LoVo (cell line): Measurements from ENCODE around the gene ACOX3.
A peak's percentile ranks its signal among the peaks of the same experiment; 100 is the strongest.
"Not testable (repeated sequence)": the region's sequence is repeated elsewhere in the genome, so short reads cannot be mapped to it uniquely, and the experiment has no call there.

Experiments used
- DNase-seq: peaks from one replicate; pipeline ENCODE4 v3.0.0-alpha.2; 2016; ENCODE audit warnings: low spot score

ACOX3 gene

DNA sequence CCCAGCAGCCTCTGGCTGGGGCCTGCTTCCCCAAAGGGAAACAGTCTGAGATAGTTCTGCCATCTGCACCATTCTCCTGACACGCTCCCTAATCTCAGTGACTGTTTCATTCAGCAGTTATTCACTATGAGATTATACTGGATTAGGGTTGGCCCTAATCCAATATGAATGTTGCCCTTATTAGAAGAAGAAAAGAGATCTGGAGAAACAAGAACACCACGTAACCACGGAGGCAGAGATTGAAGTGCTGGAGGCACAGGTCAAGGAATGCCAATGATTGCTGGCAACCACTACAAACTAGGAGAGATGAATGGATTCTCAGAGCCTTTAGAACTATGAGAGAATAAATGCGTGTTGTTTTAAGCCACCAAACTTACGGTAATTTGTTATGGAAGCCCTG, 7.4 kb downstream of the ACOX3 start:
- DNase-seq: no peak

GRCh38 chr4:8431553-8431952, 9.0 kb downstream of the ACOX3 start:
- no peak for DNase-seq

- DNase-seq: peak; percentile 89
Observed at GRCh38 chr4:8428288-8429097, 12.0 kb downstream of the ACOX3 start.

GRCh38 chr4:8427761-8428287, 12.7 kb downstream of the ACOX3 start:
- DNase-seq: no peak

DNA sequence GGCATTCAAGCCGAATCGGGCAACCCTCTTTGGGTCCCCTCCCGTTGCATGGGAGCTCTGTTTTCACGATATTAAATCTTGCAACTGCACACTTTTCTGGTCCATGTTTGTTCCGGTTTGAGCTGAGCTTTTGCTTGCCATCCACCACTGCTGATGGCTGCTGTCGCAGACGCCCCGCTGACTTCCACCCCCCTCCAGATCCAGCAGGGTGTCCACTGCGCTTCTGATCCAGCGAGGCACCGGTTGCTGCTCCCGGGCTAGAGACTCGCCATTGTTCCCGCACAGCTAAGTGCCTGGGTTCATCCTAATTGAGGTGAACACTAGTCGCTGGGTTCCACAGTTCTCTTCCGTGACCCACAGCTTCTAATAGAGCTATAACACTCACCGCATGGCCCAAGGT, 13.3 kb downstream of the ACOX3 start:
- no peak for DNase-seq

DNA sequence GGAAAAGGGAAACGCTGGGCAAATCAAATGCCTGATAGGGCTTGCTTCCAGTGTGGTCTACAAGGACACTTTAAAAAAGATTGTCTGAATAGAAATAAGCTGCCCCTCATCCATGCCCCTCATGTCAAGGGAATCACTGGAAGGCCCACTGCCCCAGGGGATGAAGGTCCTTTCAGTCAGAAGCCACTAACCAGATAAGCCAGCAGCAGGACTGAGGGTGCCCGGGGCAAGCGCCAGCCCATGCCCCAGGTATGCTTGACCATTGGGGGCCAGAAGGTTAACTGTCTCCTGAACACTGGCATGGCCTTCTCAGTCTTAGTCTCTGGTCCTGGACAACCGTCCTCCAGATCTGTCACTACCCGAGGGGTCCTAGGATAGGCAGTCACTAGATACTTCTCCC, 17.7 kb downstream of the ACOX3 start:
- DNase-seq: no peak

- no peak for DNase-seq
Observed at GRCh38 chr4:8422327-8422726, 18.2 kb downstream of the ACOX3 start.

DNA sequence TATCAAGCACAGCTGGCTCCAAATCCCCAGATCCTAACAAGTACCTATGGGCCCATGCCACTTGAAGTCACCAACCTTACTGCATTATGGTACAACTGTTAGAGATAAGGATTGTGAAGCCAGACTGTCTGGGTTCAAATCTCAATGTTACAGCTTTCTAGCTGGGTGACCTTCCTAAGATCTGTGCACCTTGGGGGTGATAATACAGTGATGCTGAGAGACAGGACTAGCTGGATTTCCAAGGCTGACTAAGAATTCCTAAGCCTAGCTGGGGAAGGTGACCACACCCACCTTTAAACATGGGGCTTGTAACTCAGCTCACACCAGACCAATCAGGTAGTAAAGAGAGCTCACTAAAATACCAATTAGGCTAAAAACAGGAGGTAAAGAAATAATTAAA, 20.4 kb downstream of the ACOX3 start:
- DNase-seq: not testable (repeated sequence)

- DNase-seq: no peak
Observed at GRCh38 chr4:8419222-8420041, 21.1 kb downstream of the ACOX3 start.

GRCh38 chr4:8417071-8417614, 23.4 kb downstream of the ACOX3 start:
- DNase-seq: no peak

GRCh38 chr4:8414377-8414776, 26.1 kb downstream of the ACOX3 start:
- no peak for DNase-seq

DNA sequence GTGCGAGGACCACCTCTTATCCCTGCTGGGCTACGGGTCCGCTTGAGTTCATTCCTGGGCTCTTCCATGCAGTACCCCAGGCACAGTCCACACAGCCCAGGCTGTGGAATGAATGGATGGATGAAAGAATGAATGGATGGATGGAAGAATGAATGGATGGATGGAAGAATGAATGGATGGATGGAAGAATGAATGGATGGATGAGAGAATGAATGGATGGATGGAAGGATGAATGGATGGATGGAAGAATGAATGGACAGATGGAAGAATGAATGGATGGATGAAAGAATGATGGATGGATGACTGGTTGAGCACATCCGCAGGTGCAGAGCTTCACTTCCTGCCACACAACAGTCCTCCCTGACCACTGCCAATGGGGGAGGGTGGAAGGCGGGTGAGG, 28.2 kb downstream of the ACOX3 start:
- DNase-seq: no peak

- DNase-seq: no peak
Observed at GRCh38 chr4:8411351-8412180, 29.0 kb downstream of the ACOX3 start.

GRCh38 chr4:8410641-8411271, 29.8 kb downstream of the ACOX3 start:
- peak; percentile 16 for DNase-seq

DNA sequence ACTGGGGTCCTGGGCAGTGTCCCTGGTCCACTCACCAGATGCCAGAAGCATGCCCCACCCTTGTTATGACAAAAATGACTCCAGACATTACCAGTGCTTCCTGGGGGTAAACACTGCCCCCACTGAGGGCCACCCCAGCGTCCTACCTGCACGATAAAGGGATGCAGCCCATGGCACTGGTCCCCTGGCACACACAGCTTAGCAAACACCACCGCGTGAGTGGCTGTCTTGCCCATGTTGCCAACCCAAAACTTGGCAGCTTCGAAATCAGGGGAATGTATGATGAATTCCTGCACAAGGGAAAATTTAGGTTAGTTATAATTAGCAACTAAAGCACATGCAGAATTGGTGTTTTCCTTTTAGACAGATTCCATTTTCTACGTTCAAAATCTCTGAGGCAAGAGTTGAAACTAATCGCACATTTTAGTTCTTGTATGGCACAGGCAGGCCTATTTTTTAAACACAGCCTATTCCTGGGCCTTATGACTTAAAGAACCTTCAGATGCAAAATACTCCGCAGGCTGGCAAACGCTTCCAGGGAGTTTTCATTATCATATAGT, 30.4 kb downstream of the ACOX3 start:
- DNase-seq: no peak

DNA sequence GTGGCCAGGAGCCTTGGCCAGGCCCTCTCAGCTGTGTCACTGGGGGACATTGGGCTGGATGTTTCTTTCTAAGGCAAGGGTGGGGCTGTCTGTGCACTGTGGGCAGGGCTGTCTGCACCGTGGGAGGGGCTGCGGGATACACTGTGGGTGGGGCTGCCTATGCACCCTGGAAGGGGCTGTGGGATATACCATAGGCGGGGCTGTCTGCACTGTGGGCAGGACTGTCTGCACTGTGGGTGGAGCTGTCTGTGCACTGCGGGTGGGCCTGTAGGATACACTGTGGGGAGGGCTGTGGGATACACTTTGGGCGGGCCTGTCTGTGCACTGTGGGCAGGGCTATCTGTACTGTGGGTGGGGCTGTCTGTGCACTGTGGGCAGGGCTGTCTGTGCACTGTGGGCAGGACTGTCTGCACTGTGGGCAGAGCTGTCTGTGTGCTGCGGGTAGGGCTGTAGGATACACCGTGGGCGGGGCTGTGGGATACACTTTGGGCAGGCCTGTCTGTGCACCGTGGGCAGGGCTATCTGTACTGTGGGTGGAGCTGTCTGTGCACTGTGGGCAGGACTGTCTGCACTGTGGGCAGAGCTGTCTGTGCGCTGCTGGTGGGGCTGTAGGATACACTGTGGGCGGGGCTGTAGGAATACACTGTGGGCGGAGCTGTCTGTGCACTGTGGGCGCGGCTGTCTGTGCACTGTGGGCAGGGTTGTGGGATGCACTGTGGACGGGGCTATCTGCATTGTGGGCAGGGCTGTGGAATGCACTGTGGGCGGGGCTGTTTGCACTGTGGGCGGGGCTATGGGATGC, 31.1 kb downstream of the ACOX3 start:
- DNase-seq: no peak

GRCh38 chr4:8407756-8408155, 32.8 kb downstream of the ACOX3 start:
- DNase-seq: no peak

- DNase-seq: no peak
Observed at GRCh38 chr4:8407316-8407715, 33.2 kb downstream of the ACOX3 start.

DNA sequence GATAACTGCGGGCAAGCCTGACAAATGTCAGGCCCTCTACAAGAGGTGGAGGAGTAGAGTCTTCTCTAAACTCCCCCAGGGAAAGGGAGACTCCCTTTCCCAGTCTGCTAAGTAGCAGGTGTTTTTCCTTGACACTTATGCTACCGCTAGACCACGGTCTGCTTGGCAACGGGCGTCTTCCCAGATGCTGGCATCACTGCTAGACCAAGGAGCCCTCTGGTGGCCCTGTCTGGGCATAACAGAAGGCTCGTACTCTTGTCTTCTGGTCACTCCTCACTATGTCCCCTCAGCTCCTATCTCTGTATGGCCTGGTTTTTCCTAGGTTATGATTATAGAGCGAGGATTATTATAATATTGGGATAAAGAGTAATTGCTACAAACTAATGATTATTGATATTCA, 33.6 kb downstream of the ACOX3 start:
- DNase-seq: not testable (repeated sequence)

GRCh38 chr4:8405516-8405875, 35.0 kb downstream of the ACOX3 start:
- DNase-seq: no peak
